OCI-M2 (cell line): ENCODE measurements around the gene ERAL1.
"Not testable (repeated sequence)": the region's sequence is repeated elsewhere in the genome, so short reads cannot be mapped to it uniquely, and the experiment has no call there.

Source experiments
- DNase-seq: peaks from one replicate; lab custom pipeline; 2025; ENCODE audit not compliant: unreplicated experiment; lab: John Stamatoyannopoulos, UW

ERAL1 gene

DNA sequence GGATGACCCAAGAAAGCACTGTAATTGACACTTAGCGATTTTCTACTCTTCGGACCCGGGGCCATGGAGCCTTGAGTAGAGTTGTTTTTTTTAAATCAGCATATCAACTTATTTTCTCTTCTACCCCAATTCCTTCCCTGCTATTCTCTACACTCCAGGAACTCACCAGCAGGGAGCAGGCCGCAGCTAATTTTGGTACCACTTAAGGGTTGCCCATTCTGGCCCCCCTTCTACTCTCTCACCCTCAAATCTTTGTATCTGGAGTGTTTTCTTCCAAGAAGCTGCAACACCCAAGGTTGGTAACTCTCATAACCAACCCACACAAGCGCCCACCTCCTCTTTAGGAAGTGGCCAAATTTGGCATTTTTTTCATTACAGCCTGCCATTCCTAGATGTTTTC lies 5.5 kb upstream of the ERAL1 start:
- no peak for DNase-seq

- DNase-seq = no peak
These were observed 1.5 kb upstream of the ERAL1 start for GRCh38 chr17:28853295-28853694.

GRCh38 chr17:28855336-28855679 lies 492 bp downstream of the ERAL1 start:
- no peak for DNase-seq

DNA sequence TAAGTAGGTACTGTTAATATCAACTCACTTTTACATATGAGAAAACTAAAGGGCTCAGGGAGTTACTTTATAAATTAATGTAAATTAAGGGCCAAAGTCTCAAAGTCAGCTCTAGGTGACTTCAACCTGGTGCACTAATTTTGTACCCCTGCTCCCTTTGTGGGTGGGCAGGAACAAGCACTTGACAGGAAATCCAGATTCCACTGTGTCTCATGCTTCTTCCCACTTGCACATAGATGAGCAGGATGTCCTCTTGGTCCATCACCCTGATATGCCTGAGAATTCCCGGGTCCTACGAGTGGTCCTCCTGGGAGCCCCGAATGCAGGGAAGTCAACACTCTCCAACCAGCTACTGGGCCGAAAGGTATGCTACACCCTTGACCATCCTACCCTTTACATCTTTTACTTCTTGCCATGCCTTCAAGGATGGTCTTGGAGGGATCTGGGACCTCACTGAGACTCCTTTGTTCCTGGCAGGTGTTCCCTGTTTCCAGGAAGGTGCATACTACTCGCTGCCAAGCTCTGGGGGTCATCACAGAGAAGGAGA lies 1.3 kb downstream of the ERAL1 start:
- DNase-seq = no peak

- no peak for DNase-seq
These were observed 3.3 kb downstream of the ERAL1 start for GRCh38 chr17:28857905-28858800.

DNA sequence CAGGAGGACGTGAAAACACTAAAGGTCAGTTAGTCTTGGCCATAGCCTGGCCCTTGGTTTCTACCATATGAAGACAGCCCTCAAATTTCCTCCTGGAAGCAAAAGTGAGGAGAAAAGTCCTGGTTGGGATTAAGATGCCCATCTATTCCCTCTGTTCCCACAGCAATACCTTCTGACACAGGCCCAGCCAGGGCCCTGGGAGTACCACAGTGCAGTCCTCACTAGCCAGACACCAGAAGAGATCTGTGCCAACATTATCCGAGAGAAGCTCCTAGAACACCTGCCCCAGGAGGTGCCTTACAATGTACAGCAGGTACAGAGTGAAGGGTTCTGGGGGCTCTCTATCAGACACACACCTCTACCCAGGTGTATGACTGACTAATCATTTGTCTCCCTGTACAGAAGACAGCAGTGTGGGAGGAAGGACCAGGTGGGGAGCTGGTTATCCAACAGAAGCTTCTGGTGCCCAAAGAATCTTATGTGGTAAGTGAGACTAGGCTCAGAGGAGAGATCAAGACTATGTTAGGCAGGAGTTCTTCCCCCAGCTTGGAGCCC lies 4.1 kb downstream of the ERAL1 start:
- no peak for DNase-seq

DNA sequence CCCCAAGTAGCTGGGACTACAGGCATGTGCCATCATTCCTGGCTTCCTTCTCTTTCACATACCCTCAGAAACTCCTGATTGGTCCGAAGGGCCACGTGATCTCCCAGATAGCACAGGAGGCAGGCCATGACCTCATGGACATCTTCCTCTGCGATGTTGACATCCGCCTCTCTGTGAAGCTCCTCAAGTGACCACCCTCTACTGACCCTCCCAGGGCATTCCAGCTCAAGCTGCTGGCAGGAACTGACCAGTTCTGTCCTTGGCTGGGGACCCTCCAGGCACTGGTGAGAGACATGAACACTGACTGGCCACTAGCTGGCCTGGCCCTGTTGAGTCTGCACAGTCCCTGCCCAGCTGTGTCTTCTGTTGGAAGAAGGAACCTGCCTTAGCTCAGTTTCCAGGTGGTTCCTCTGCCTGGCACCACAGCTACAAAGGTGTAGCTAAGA lies 5.6 kb downstream of the ERAL1 start:
- DNase-seq = no peak

DNA sequence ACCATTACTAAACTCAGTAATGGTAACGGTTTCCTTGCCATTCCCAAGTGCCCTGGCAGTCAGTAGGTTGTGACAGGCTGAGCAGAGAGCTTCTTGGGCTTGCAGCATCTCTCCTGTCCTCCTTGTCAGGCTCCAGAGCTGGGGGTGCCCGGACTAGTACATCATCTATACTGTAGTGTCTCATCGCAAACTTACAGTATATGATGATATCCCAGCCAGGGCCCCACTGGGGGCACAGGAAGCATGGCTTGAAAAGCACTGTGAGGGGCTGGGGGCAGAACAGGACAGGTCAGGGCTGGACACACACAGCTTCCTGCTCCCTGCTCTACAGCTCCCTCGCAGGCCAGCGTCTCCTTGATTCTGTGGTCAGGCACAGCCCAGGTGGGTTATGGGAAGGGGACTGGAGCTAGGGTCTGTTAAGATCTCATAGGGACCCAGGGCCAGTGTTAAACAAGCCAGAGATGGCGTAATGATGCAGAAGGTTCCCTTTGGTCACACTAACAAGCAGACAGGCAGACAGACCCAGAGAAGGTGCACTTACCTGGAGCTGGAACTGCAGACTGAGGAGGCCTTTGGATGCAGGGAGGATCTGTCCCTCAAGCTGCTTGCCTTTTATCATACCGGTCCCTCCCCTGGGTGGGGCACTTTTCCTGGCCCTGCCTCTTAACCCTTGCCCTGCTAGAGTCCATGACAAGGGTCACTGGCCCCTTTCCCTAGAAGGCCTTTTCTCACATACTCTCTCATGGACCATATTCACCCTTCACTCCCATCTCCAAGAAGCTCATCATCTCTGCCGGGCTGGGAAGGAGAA lies 6.8 kb downstream of the ERAL1 start:
- peak; percentile 48 for DNase-seq

- DNase-seq = peak; percentile 45
These were observed 7.7 kb downstream of the ERAL1 start for GRCh38 chr17:28862561-28862960.

- DNase-seq = no peak
These were observed 9.1 kb downstream of the ERAL1 start for GRCh38 chr17:28863953-28864352.

- peak; percentile 86 for DNase-seq
These were observed 10.4 kb downstream of the ERAL1 start for GRCh38 chr17:28864991-28865849.

- DNase-seq = no peak
These were observed 11.3 kb downstream of the ERAL1 start for GRCh38 chr17:28865946-28866752.

DNA sequence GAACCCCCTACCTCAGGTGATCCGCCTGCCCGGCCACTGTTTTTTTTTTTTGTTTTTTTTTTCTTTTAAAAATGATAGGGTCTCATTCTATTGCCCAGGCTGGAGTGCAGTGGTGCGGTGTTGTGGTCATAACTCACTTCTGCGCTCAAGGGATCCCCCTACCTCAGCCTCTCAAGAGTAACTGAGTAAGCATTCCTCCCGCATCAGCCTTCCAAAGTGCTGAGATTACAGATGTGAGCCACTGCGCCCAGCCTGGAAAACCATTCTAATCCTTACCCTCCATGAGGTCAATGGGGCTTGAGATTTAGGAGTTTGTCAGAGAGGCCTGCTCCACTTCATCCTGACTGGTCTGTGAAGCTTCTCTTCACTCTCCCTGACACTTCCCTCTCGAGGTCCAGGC lies 12.5 kb downstream of the ERAL1 start:
- no peak for DNase-seq

DNA sequence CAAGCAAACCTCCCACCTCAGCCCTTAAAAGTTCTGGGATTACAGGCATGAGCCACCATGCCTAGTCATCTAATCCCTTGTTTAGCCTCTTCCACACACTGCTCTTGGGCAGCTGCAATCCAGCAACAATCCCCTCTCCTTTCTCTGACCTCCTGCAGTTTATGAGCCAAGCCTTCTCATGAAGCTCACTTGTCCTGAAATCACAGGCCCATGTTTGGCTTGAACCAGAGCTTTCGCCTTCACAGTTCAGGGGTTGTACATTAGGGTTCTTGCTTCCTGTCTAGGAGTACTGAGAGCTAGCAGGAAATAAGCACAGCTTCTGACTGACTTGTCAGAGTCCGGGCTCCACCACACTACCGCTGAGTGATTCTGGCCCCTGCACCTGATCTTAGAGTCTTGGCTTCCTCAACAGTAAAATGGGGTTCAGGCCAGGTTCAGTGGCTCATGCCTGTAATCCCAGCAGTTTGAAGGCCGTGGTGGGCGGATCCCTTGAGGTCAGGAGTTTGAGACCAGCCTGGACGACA lies 16.3 kb downstream of the ERAL1 start:
- DNase-seq = no peak

- no peak for DNase-seq
These were observed 19.0 kb downstream of the ERAL1 start for GRCh38 chr17:28873839-28874238.

- DNase-seq = no peak
These were observed 19.9 kb downstream of the ERAL1 start for GRCh38 chr17:28874750-28875149.

- no peak for DNase-seq
These were observed 21.2 kb downstream of the ERAL1 start for GRCh38 chr17:28875848-28876550.

GRCh38 chr17:28877150-28877711 lies 22.4 kb downstream of the ERAL1 start:
- DNase-seq = not testable (repeated sequence)
